DMS79 treated with DMSO at 0.1 percent for 48 hours (cell line): Measurements from ENCODE around the gene KREMEN1.

Experiments
- DNase-seq: peaks from one replicate; lab custom pipeline; 2025; lab: John Stamatoyannopoulos, UW

The KREMEN1 gene

GRCh38 chr22:29205594-29206371 is 132.9 kb downstream of the KREMEN1 start, which contains the start of gene EMID1:
TSS of gene EMID1 (plus strand) at chr22:29205896. CDS start at chr22:29206039, 143 bp downstream.
- no peak for DNase-seq

GRCh38 chr22:29206372-29207242 is 133.8 kb downstream of the KREMEN1 start:
- no peak for DNase-seq

DNA sequence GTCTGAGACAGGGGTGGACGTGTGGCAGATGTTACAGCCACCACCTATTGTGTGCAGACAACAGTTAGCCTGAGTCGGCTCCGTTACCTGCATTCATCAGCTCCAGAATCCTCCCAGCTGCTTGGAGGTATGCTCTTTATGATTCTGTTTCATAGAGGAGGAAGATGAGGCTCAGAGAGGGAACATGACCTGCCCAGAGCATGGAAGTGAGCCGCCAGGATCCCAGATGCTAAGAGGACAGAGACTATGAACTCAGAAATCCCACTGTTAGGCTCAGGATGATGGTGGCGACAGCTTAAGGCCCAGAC is 134.4 kb downstream of the KREMEN1 start:
- no peak for DNase-seq

DNA sequence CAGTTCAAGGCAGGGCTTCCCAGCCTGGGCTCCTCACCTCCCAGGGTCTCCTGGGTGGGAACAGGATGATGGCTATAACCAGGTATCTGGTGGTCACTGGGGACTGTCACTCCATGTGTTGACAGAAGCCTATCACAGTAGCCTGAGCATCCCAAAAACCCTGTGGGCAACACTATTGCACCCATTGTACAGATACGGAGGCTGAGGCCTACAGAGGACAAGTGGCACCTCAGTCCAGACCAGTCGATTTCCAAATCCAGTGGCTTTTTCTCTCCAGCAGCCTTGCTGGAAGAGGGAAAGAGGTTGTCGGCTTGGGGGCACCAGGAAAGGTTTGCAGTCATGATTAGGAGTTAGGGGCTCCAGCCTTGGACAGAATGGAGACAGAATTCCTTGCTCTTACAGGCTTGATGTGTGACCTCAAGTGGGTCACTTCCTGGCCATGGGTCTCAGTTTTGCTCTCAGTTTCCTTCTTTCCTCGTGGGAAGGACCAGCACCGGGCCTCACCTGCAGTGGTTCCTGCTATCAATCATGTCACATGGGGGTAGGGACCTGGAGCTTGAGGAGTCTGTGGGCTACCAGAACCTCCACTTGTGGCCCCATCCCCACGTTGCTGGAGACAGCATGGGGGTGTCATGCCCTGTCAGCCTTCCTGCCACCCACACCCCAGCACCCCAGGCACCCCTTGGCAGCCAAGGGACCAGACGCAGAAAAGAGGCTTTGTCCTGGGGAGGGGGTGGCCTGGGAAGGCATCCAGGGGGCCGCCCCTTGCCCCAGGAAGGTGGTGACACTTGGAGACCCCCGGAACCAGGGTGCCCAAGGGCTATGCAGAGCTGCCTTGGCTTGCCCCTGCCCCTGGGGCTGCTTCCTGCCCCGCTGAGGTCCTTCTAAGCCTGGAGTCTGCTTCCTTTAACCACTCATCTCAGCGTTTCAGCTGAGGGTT is 135.0 kb downstream of the KREMEN1 start:
- no peak for DNase-seq

DNA sequence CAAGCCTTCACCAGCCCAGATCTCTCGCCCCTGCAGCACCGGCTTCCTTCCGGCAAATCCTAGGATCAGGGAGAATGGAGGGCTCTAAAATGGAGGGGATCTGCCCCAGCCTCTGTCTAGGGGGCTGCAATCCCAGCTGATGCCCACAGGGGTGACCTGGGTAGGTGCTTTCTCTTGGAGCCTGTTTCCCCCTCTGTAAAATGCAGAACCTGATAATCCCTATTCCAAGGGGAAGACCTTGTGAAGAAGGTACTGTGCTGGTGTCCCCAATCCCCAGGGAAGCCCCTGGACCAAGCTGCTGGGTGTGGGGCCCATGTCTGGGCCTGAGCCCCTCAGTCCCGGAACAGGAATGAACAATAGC is 135.6 kb downstream of the KREMEN1 start:
- DNase-seq: no peak

DNA sequence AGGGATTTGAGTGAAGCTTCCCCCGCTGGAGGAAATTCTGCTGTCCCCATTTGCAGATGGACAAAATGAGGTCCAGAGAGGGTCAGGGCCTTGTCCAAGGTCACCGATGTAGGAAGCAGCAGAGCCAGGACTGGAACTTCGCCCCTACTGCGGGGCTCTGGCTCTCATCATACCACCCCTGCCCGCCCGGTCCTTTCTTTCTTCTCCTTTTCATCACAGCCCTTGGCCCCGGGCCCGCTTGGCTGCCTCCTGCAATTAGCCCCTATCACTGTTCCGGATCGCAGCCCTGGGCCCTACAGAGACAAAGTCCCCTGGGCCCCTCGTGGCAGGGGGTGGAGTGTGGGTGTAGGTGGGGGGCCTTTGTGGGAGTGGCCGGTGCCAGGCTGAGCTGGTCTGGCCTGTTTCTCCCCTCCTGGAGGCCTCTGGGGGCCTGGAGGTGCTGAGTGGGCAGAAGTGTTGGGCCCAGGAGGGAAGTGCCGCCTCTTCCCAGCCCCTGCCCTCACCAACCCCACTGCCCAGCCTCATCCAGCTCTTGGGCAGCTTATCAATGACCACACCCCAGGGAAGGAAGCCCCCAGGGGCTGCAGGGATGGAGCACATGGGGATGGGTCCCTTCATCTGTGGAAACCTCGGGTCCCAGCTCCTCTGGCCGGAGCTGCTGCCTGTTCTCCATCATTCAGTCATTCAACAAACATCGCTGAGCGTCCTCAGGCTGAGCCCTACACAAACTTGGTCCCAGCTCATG is 136.2 kb downstream of the KREMEN1 start:
- DNase-seq: no peak

DNA sequence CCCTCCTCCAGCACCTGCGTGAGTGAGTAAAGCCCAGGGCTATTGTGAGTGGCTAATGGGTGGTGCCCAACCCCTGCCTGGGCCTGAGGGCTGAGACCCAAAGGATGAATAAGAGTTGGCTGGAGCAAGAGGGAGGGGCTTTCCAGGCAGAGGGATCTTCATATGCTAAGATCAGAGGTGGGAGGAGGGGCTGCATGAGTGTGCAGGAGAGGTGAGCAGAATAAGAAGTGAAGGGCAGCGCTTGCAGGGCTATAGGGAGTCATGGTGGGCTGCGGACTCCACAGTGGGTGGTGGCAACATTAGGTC is 136.7 kb downstream of the KREMEN1 start:
- no peak for DNase-seq

- DNase-seq: no peak
These were observed 138.2 kb downstream of the KREMEN1 start for GRCh38 chr22:29211066-29211465.

DNA sequence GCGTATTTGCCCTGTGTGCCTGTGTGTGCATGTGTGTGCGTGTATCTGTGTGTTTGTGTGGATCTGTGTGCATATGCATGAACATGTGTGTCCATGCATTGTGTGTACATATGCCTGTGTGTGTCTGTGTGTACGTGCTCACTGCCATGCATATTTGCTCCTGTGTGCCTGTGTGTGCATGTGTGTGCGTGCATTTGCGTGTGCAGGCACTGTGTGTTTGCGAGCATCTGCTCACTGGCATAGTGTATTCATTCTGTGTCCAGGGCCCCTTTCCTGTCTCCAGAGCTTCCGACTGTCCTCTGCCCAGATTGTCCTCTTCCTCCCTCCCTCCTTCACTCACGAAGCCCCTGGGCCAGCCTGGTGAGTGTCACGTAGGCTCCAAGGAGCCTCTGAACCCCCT is 138.6 kb downstream of the KREMEN1 start:
- no peak for DNase-seq

DNA sequence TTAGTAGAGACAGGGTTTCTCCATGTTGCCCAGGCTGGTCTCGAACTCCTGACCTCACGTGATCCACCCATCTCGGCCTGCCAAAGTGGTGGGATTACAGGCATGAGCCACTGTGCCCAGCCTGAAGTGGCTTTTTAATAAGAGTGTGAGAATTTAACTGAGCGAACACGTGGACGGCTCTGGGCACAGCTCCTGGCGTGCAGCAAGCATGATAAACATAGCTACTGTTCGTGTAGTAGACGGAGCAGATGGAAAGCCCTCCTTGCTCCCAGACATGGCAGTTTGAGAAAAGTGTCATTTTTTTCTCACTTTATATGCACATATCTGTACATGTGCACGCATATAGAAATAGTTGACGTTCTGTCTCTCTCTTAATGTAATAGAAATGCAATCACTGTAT is 139.9 kb downstream of the KREMEN1 start:
- no peak for DNase-seq

DNA sequence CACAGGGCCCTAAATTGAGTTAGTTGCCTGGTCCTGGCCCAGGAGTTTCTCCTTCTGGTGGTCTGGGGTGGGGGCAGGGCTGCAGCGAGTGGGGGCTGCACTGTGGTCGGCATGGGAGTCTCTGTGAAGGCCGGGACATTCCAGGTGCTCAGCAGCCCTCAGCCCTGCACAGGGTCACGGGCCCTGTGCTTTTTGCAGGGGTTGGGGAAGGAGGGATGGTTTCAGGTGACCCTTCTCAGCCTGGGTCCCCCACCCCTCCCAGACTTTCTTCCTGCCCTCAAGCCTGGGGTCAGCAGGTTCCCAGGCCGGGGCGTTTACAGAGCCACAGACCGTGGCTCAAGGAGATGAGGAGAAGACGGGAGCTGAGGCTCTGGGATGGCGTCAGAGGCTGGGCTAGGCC is 140.7 kb downstream of the KREMEN1 start:
- DNase-seq: no peak

DNA sequence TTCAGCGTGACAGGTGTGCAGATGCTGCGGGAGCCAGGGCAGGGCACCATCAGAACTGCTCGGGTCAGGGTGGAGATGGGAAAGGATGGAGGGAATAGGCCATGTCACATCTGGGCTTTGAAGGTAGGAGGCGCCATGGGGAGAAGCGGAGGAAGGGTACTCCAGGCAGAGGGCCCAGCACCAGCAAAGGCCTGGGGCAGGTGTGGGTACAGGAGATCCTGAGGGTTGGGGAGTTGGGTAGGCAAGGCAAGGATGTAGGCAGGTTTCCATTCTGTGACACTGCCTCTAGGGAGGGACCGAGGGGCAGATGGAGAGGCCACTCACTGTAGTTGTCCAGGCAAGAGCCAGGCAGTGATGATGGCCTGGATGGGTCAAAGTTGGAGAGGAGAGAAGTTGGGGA is 141.4 kb downstream of the KREMEN1 start:
- DNase-seq: no peak

GRCh38 chr22:29215012-29215860 is 142.4 kb downstream of the KREMEN1 start:
- DNase-seq: no peak

- DNase-seq: no peak
These were observed 143.4 kb downstream of the KREMEN1 start for GRCh38 chr22:29216011-29216872.

DNA sequence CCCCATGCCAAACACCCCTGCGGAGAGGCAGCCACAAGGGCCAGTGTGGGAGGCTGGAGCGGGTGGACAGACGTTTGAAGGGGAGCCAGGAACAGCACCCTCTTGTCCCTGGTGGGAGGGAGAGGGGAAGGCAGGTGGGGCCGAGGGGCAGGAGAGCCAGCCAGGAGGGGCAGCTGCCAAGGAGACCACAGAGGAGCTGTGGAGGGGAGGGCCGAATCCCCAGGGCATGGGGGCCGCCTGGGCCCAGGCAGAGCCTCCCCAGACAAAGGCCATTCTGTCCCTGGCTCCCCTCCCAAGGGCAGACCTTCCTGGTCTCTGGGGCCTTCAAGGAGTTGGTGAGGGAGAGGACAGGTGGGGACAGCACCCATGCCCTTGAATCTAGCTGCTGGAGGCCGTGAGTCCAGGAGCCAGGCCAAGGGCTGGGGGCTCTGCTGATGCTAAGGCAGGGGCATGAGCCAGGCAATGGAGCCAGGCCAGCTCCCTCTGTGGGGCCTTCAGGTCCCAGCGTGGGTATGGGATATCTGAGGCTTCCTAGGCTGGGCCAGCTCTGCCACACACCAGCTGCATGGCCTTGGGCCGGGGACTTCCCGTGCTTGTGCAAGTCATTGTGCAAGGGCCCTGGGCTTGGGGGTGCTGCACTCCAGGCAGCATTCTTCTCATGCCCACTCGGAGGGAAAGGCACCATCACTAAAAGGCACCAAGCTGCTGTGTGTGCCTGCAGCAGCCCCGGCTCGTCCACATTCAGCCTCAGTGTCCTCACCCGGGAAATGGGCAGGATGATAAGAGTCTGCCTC is 144.2 kb downstream of the KREMEN1 start:
- no peak for DNase-seq
